NCI-H128 (cell line): ENCODE data around the gene TAS2R46.
"Not testable (repeated sequence)": the region's sequence is repeated elsewhere in the genome, so short reads cannot be mapped to it uniquely, and the experiment has no call there.

Source experiments
- DNase-seq: peaks from one replicate; lab custom pipeline; 2025; ENCODE audit not compliant: unreplicated experiment; lab: John Stamatoyannopoulos, UW

TAS2R46 gene

GRCh38 chr12:11062194-11062593 is at the start of gene TAS2R46:
Gene TAS2R46 (minus strand): TSS chr12:11062294. CDS start chr12:11062294, 0 bp downstream.
- not testable (repeated sequence) for DNase-seq

DNA sequence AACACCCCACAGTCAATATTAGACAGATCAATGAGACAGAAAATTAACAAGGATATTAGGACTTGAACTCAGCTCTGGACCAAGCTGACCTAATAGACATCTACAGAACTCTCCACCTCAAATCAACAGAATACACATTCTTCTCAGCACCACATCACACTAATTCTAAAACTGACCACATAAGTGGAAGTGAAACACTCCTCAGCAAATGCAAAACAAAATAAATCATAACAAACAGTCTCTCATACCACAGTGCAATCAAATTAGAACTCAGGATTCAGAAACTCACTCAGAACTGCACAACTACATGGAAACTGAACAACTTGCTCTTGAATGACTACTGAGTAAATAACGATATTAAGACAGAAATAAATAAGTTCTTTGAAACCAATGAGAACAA is 49.1 kb upstream of the TAS2R46 start:
- not testable (repeated sequence) for DNase-seq

- no peak for DNase-seq
Measured at GRCh38 chr12:11108862-11109261, 46.8 kb upstream of the TAS2R46 start.

GRCh38 chr12:11107719-11108118 is 45.6 kb upstream of the TAS2R46 start:
- no peak for DNase-seq

DNA sequence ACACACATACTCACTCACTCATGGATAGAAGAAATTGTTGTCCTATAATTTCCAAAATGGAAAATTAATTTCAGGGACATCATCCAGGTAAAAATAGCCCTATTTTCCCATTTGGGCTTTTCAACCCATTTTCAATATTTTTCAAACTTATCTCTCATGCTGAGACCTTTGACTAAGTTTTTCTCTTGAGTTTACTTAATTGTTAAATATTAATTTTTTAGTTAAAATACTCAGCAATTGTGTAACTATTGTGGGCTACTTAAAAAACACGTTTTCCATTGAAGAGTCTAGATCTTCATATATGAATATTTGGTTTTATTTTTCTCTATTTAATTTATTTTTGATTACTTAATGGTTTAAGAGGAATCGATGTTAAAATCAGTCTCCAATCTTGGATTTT is 44.2 kb upstream of the TAS2R46 start:
- no peak for DNase-seq

- no peak for DNase-seq
Measured at GRCh38 chr12:11105546-11105945, 43.5 kb upstream of the TAS2R46 start.

- not testable (repeated sequence) for DNase-seq
Measured at GRCh38 chr12:11094910-11095309, 32.8 kb upstream of the TAS2R46 start.

DNA sequence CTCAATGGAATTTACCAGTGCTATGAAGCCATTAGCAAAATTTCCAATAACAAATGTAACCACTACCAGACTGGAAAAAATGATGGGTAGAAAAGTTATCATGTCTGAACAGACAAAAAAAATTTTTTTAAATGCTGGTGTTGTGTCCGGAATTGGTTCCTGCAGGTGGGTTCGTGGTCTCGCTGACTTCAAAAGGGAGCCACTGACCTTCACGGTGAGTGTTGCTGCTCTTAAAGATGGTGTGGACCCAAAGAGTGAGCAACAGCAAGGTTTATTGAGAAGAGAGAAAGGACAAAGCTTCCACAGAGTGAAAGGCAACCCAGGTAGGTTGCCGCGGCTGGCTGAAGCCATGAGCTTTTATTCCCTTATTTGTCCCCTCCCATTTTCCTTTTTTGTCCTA is 30.0 kb upstream of the TAS2R46 start, which contains the start of gene TAS2R43:
Gene TAS2R43, minus strand, starts transcription at position 186 of the 400 bp plus-strand sequence. Its CDS starts 84 bp downstream, at position 102.
- DNase-seq = no peak

DNA sequence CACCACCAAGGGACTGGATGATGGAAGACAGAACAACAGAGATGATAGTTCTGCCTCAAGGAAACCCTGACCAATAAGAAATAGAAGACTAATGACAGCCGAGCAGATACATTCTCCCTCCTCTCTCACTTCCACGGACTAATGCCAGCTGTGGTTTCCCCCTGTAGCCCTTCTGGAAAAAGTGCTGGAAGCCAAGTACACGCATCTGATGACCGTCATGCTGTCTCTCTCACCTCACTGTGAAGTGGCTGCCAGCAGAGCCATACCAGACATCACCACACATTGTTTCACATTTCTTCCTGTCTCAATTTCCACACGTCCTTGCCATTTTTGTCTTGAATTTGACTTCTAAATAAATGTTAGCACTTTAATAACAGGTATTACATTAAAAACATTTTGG is 27.2 kb upstream of the TAS2R46 start:
- DNase-seq = no peak

GRCh38 chr12:11085419-11085818 is 23.3 kb upstream of the TAS2R46 start:
- DNase-seq = no peak

DNA sequence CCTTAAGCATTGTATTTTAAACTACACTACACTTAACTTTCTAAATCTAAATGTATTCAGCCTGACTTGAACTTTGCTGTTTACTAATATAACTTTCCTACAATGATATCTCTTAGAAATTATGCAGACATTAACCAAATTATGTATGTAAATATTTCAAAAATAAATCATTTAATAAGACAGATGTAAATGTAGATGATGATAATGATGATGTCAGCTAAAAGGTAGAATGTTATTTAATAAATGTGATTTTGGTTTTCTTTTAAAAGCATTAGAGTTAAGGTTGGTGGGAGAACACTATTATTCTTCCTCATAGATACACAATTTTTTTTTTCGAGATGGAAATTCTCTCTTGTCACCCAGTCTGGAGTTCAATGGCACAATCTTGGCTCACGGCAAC is 19.9 kb upstream of the TAS2R46 start:
- no peak for DNase-seq

GRCh38 chr12:11078246-11078645 is 16.2 kb upstream of the TAS2R46 start:
- DNase-seq = no peak

- no peak for DNase-seq
Measured at GRCh38 chr12:11075642-11076041, 13.5 kb upstream of the TAS2R46 start.

DNA sequence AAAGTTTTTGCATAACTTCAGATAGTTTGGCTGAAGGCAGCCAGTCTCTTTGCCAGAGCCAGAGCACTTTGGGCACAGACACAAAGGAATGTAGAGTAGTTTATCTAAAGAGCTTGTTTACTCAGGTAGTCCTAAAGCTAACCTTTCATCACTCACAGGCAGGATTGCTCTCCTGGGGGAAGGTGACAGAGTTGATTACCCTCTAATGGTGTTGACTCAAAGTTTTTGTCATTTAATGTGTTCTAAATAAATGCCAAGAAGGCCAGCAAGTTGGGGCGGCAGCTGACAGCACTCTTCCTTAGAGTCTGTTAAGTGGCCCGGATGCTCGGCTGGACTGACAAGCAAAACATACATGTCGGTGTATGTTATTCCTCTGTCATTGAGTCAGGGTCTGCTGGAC is 9.3 kb upstream of the TAS2R46 start:
- DNase-seq = no peak

- no peak for DNase-seq
Measured at GRCh38 chr12:11070999-11071398, 8.9 kb upstream of the TAS2R46 start.

DNA sequence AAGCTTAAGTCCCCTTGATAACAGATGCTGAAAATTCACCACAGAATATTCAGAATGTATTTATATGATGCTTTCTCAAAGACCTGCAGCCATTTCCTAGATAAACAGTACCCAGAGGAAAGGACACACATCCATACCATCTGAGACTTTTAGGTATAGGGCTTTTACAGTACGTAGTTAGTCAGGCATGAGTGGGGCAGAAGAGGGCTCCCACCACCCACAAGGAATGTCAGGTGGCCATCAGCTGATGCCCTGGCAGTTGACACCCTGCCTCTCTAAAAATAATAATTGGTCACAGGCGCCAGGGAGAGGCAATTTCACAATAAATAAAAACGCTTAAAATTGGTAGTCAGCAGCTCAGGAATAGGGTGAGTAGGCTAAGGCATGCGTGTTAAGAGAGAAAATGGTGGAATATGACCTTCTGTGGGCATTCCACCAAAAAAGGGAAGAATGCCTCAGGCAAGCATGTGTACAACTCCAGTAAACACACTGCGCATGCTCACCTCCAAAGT is 7.8 kb upstream of the TAS2R46 start:
- DNase-seq = no peak

- DNase-seq = no peak
Measured at GRCh38 chr12:11067514-11067913, 5.4 kb upstream of the TAS2R46 start.

DNA sequence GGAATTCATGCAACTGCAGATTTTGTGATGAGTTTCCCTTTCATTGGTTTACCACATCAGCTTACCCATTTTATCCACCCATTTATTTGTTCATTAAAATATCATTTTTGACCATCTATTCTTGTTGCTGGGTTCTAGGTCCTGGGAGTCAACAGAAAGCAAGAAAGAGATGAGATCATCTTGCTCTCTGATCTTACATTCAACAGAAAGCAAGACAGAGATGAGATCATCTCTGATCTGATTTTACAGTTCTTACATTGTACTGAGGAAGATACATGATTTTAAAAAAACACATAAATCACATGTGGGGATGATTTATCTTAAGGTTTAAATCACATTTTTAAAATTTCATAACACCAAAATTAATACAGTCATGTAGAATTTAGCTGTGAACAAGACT is 2.3 kb downstream of the TAS2R46 start:
- no peak for DNase-seq

DNA sequence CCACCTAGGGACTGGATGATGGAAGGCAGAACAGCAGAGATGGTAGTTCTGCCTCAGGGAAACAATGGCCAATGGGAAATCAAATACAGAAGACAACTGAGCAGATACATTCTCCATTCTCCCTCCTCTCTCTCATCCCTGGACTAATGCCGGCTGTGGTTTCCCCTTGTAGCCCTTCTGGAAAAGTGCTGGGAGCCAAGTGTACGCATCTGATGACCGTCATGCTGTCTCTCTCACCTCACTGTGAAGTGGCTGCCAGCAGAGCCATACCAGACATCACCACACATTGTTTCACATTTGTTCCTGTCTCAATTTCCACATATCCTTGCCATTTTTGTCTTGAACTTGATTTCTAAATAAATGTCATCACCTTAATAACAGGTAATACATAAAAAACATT is 3.1 kb downstream of the TAS2R46 start:
- DNase-seq = no peak

DNA sequence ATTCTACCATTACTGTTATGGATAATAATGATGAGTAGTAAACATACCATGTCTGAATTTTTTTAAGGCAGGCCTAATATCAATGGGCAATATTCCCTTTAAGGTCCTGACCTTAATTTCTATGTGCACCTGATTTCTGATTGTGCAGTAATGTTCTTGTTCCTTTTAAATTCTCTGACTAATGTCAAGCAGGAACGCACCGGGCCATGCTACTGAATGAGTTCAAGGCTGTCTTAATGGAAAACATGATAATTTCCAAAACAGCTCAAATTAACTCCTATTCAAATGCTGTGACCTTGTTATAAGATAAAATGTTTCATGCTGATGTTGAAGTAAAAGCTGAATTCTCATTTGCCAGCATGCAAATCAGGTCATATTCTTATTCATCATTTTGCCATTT is 6.8 kb downstream of the TAS2R46 start:
- no peak for DNase-seq

DNA sequence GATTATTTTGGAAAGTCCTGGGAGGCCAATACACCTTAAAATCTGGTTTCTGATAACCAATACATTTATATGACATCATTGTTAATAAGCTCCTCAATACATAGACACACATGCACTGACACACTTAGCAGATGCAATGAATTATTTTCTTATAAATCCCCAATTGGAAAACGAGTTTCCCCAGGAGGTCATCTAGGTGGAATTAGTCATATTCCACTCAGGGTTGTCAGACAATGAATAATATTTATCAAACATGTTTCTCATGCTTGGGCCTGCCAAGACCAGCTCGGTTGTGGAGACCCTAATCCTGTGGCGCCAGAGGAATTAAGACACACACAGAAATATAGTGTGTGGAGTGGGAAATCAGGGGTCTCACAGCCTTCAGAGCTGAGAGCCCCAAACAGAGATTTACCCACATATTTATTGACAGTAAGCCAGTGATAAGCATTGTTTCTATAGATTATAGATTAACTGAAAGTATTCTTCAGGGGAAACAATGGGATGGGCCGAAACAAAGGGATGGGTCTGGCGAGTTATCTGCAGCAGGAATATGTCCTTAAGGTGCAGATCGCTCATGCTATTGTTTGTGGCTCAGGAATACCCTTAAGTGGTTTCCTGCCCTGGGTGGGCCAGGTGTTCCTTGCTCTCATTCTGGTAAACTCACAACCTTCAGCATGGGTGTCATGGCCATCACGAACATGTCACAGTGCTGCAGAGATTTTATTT is 12.1 kb downstream of the TAS2R46 start:
- DNase-seq = not testable (repeated sequence)

DNA sequence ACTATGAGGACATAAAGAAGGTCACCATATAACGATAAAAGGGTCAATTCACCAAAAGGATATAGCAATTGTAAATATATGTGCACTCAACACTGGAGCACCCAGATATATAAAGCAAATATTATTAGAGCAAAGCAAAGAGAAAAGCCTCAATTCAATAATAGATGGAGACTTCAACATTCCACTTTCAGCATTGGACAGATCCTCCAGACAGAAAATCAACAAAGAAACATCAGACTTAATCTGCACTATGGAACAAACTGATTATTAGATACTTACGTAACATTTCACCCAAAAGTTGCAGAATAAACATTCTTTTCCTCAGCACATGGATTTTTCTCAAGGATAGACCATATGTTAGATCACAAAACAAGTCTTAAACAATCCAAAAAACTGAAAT is 20.7 kb downstream of the TAS2R46 start:
- DNase-seq = not testable (repeated sequence)

- no peak for DNase-seq
Measured at GRCh38 chr12:11040162-11040561, 21.9 kb downstream of the TAS2R46 start.
